OCI-LY7 (cell line): Measurements from ENCODE around the gene ZNF280A.

Source experiments
- CTCF ChIP-seq: fragments of 200-600 bp; sonication (generic); conservative IDR thresholded peaks from 2 replicates; pipeline ENCODE4 v1.5.1; 2014; ENCODE audit warnings: mild to moderate bottlenecking, antibody characterized with exemption, low read length, moderate library complexity, mixed read lengths
- EZH2phosphoT487 ChIP-seq: fragments of 200-600 bp; sonication (generic); IDR thresholded peaks from 2 replicates; pipeline ENCODE4 v1.6.1; 2018; ENCODE audit warnings: low read depth, borderline replicate concordance, mild to moderate bottlenecking, mixed run types, antibody characterized with exemption, low read length, moderate library complexity, mixed read lengths

GRCh38 chr22:22463855-22464540 is 56.1 kb downstream of the ZNF280A start:
- peak; percentile 94 for TF ChIP-seq CTCF
- TF ChIP-seq EZH2phosphoT487 = no peak
